Body of pancreas (tissue), 4 donors: ENCODE measurements around the gene SPATA16.

Experiments
- POLR2A ChIP-seq, 3 donors: fragments of 450-650 bp; IDR thresholded peaks; one replicate each; pipeline ENCODE4 v1.6.1; 2016; ENCODE audit warnings: antibody characterized with exemption in 3 of 3, mild to moderate bottlenecking in 2 of 3
- TF ChIP-seq, protein P1 (sequence below), 7 experiments: fragments of 450-650 bp in 4 of 7; fragments of 200-600 bp in 3 of 7; sonication (generic) in 3 of 7; IDR thresholded peaks; one replicate each; pipeline ENCODE4 v1.5.1; 2016 to 2019; ENCODE audit warnings: antibody characterized with exemption in 7 of 7

DNA sequence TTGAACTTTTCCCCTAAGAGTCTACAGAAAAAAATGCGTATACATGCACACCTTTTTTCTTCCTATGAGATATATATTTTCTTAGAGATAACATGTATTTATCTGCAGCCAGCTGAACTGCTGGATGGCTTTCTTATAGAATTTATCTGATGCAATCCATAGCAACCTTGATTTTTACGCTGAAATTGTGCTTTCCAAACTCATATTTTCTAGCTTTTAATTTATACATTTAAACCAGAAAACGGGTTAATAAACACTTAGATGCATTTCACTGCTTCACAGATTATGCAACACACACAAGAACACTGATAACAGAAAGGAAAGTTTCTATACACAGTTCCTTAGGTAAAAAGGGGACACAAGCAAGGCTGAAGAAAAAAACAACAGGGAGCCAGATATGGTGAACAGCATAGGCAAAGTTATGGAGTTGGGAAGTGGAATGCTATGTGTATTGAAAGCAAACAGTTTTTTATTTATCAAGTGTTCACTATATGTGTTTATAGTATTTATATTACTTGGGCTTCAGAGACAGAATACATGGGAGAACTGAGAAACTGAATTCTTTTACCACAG is 149.5 kb downstream of the SPATA16 start:
- TF ChIP-seq, protein P1, sequence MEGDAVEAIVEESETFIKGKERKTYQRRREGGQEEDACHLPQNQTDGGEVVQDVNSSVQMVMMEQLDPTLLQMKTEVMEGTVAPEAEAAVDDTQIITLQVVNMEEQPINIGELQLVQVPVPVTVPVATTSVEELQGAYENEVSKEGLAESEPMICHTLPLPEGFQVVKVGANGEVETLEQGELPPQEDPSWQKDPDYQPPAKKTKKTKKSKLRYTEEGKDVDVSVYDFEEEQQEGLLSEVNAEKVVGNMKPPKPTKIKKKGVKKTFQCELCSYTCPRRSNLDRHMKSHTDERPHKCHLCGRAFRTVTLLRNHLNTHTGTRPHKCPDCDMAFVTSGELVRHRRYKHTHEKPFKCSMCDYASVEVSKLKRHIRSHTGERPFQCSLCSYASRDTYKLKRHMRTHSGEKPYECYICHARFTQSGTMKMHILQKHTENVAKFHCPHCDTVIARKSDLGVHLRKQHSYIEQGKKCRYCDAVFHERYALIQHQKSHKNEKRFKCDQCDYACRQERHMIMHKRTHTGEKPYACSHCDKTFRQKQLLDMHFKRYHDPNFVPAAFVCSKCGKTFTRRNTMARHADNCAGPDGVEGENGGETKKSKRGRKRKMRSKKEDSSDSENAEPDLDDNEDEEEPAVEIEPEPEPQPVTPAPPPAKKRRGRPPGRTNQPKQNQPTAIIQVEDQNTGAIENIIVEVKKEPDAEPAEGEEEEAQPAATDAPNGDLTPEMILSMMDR (IDR thresholded peaks at IDR 0.05): no peak
- TF ChIP-seq POLR2A (IDR thresholded peaks at IDR 0.05): no peak
